Measurements from ENCODE around the gene WARS2. TPM values are rescaled to one million over a fixed set of nuclear protein-coding genes. Genes with fewer than 3 reads are reported as not detected.

WARS2 gene
- polyA plus RNA-seq, 2 of the 4 experiments (the other 2 are of a cell fraction): 5.9 to 7.9 TPM

DNA sequence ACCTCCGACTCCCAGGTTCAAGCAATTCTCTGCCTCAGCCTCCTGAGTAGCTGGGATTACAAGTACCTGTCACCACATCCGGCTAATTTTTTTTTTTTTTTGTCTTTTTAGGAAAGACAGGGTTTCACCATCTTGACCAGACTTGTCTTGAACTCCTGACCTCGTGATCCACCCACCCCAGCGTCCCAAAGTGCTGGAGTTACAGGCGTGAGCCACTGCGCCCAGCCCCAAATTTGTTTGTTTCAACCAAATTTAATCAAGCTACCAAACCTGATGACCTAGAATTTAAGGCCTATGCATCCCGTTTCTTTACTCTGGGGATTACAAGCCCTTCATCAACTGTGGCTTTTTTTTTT, 94.0 kb downstream of the WARS2 start (continued):
- TF ChIP-seq ESRRA (IDR thresholded peaks at IDR 0.05; ENCODE audit: borderline replicate concordance, low read length): no peak
- no peak for TF ChIP-seq POLR2AphosphoS2 (conservative IDR thresholded peaks at IDR 0.05; ENCODE audit: low read length)
- TF ChIP-seq HOXB13 (CRISPR knock-in tag; IDR thresholded peaks at IDR 0.05; ENCODE audit: low read depth): no peak
- TF ChIP-seq, protein P1, sequence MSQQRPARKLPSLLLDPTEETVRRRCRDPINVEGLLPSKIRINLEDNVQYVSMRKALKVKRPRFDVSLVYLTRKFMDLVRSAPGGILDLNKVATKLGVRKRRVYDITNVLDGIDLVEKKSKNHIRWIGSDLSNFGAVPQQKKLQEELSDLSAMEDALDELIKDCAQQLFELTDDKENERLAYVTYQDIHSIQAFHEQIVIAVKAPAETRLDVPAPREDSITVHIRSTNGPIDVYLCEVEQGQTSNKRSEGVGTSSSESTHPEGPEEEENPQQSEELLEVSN (IDR thresholded peaks at IDR 0.05; ENCODE audit: borderline replicate concordance, low read depth): no peak
- TF ChIP-seq ELK1 (IDR thresholded peaks at IDR 0.05; ENCODE audit: low read depth, low read length): no peak
- no peak for TF ChIP-seq NFE2L2 (conservative IDR thresholded peaks at IDR 0.05; ENCODE audit: low read length)
- TF ChIP-seq ATOH8 (CRISPR knock-in tag; IDR thresholded peaks at IDR 0.05; ENCODE audit: low read depth): no peak

DNA sequence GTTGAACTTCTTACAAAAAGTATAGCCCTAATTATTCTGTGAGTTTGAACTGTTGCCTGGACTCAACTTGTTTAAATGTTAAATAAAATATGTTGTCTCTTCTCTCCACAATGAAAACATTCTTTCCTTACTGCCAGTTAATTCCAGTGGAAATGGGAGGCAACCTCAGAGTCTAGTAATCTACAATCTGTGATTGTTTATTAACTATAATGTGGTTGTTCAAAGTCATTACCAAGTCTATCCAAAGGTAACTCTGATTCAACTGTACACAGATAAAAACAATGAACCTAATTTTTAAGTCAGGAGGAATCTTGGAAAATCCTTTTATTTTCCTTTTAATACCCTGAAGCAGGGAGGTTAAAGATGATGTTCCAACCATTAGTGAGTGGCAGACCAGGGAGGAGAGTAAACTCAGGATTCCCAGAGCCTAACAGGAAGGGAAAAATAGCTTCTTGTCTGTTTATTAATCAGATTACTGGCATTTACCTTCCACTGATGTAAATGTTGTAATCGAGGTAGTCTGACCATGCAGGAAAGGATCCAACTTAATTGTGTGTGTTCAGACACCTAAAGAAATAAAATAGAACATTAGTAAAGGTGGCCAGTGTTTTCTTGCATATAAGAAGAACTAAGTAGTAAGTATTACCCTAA, 95.2 kb downstream of the WARS2 start:
- WGBS (ENCODE audit: missing lambda C conversion rate): 11% methylated on average over 1 of the region's 1 CpG
- no peaks in the 10 kb centered on the region for H3K4me1 ChIP-seq
- no peak for TF ChIP-seq RNF2 (IDR thresholded peaks at IDR 0.05; ENCODE audit: borderline replicate concordance, low read depth)
- TF ChIP-seq FOSL2 (IDR thresholded peaks at IDR 0.05): no peak
- TF ChIP-seq FOSL2 (CRISPR knock-in tag; IDR thresholded peaks at IDR 0.05): no peak
- TF ChIP-seq PHF8 (IDR thresholded peaks at IDR 0.05; ENCODE audit: borderline replicate concordance, low read depth): no peak
- TF ChIP-seq PBX3 (IDR thresholded peaks at IDR 0.05): no peak
- no peak for TF ChIP-seq TP53 (CRISPR knock-in tag; IDR thresholded peaks at IDR 0.05)
- no peak for TF ChIP-seq RFX5 (IDR thresholded peaks at IDR 0.05)
- TF ChIP-seq ZNF302 (CRISPR knock-in tag; IDR thresholded peaks at IDR 0.05): no peak
- no peak for TF ChIP-seq HEYL (CRISPR knock-in tag; IDR thresholded peaks at IDR 0.05)
- TF ChIP-seq REST (IDR thresholded peaks at IDR 0.05): no peak
- TF ChIP-seq GATA3 (IDR thresholded peaks at IDR 0.05; ENCODE audit: borderline replicate concordance): no peak
- TF ChIP-seq HES2 (IDR thresholded peaks at IDR 0.05): no peak
- TF ChIP-seq, protein P2, sequence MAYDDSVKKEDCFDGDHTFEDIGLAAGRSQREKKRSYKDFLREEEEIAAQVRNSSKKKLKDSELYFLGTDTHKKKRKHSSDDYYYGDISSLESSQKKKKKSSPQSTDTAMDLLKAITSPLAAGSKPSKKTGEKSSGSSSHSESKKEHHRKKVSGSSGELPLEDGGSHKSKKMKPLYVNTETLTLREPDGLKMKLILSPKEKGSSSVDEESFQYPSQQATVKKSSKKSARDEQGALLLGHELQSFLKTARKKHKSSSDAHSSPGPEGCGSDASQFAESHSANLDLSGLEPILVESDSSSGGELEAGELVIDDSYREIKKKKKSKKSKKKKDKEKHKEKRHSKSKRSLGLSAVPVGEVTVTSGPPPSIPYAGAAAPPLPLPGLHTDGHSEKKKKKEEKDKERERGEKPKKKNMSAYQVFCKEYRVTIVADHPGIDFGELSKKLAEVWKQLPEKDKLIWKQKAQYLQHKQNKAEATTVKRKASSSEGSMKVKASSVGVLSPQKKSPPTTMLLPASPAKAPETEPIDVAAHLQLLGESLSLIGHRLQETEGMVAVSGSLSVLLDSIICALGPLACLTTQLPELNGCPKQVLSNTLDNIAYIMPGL (CRISPR knock-in tag; IDR thresholded peaks at IDR 0.05; ENCODE audit: borderline replicate concordance): no peak
- TF ChIP-seq EP300 (IDR thresholded peaks at IDR 0.05): no peak
- no peak for TF ChIP-seq CTCF (IDR thresholded peaks at IDR 0.05)
- TF ChIP-seq MAFK (IDR thresholded peaks at IDR 0.05; ENCODE audit: partially characterized antibody): no peak
- TF ChIP-seq HDAC2 (IDR thresholded peaks at IDR 0.05): no peak
- TF ChIP-seq FOSB (CRISPR knock-in tag; IDR thresholded peaks at IDR 0.05): no peak
- ATAC-seq (no peak), FAIRE-seq (no peak), DNase-seq (ENCODE audit: low read depth in 1 of 2, low spot score in 1 of 2) (no peak)
- H3K27ac ChIP-seq: no peak overlapping the region
- no peak overlapping the region for H3K4me3 ChIP-seq
- ChIA-PET CTCF (no interaction called here), POLR2A (no interaction called here)
- H3K4me2 ChIP-seq: no peak overlapping the region
- no peaks in the 10 kb centered on the region for H3K9me3 ChIP-seq
